H1 (cell line): Measurements from ENCODE around the gene SPIB. TPM values are rescaled to one million over a fixed set of nuclear protein-coding genes. Genes with fewer than 3 reads are reported as not detected.

Experiments
- ATF3 ChIP-seq: IDR thresholded peaks from 2 replicates; pipeline ENCODE4 v1.6.1; 2011; ENCODE audit warnings: low read depth, mild to moderate bottlenecking, low read length; ENCODE audit not compliant: insufficient read depth
- BCL11A ChIP-seq, 2 experiments: IDR thresholded peaks; one replicate each; pipeline ENCODE4 v1.6.1; 2011; ENCODE audit warnings: low read depth in 2 of 2, low read length in 2 of 2, mild to moderate bottlenecking in 2 of 2
- CHD1 ChIP-seq: IDR thresholded peaks from 2 replicates; pipeline ENCODE4 v1.6.1; 2012; ENCODE audit warnings: low read depth, low read length, improper control_type of control experiment
- CREB1 ChIP-seq: IDR thresholded peaks from 2 replicates; pipeline ENCODE4 v1.6.1; 2012; ENCODE audit warnings: inconsistent platforms
- KDM4A ChIP-seq: IDR thresholded peaks from one replicate; pipeline ENCODE4 v1.7.1; 2012; ENCODE audit warnings: low read depth, mild to moderate bottlenecking, moderate library complexity, low read length, inconsistent platforms; ENCODE audit not compliant: severe bottlenecking
- NANOG ChIP-seq: IDR thresholded peaks from 2 replicates; pipeline ENCODE4 v1.6.1; 2011; ENCODE audit warnings: low read length, low read depth, mild to moderate bottlenecking, inconsistent platforms; ENCODE audit not compliant: insufficient read depth, poor library complexity, severe bottlenecking
- NRF1 ChIP-seq: IDR thresholded peaks from 2 replicates; pipeline ENCODE4 v1.6.1; 2011; ENCODE audit warnings: mild to moderate bottlenecking, low read depth, low read length, improper control_type of control experiment
- POLR2A ChIP-seq, 2 experiments: IDR thresholded peaks; 1 replicate in 1 of 2; 2 replicates in 1 of 2; pipeline ENCODE4 v1.6.1; 2011; ENCODE audit warnings: low read depth in 2 of 2, low read length in 2 of 2, mild to moderate bottlenecking in 2 of 2; ENCODE audit errors: control extremely low read depth in 1 of 2
- POU5F1 ChIP-seq: IDR thresholded peaks from 2 replicates; pipeline ENCODE4 v1.6.1; 2011; ENCODE audit warnings: low read depth, mild to moderate bottlenecking, low read length, moderate library complexity
- polyA plus RNA-seq, 7 experiments: library from polyadenylated mRNA; depleted of rRNA in 3 of 7; stranded (reverse) in 5 of 7; unstranded in 2 of 7; fragments of >200 nt in 5 of 7; fragments of 200-250 nt in 2 of 7; gene quantifications; 1 replicate in 5 of 7; 2 replicates in 1 of 7; 4 replicates in 1 of 7; pipeline versions ENCODE4 v1.2.1 to v1.2.3, GENCODE V29; 2011 to 2013; ENCODE audit warnings: missing spikeins in 2 of 7, mixed read lengths in 2 of 7
- total RNA-seq: library from RNA; stranded (reverse); fragmentation: NEBNext Ultra II Directional; extraction: Animal tissue kit (Norgen Biotek cat#: 25700); gene quantifications from 2 replicates; pipeline ENCODE4 v1.2.1, GENCODE V29; 2021

The SPIB gene
- total and polyA plus RNA-seq, 2 of the 8 experiments (the other 6 are each of a cell fraction or from before 2014, with no cell fraction given): 11.1 to 17.4 TPM

GRCh38 chr19:50422397-50423278 is 3.9 kb downstream of the SPIB start (continued):
- TF ChIP-seq BCL11A (IDR thresholded peaks at IDR 0.05; ENCODE audit: low read depth in 2 of 2, low read length in 2 of 2) (no peak), KDM4A (no peak), POU5F1 (no peak), NANOG (no peak), NRF1 (no peak), ATF3 (no peak), POLR2A (IDR thresholded peaks at IDR 0.05; ENCODE audit: control extremely low read depth in 1 of 2, low read depth in 2 of 2, low read length in 2 of 2) (no peak), CREB1 (no peak), CHD1 (no peak)
